ENCODE data around the gene PARP2.

Gene PARP2

DNA sequence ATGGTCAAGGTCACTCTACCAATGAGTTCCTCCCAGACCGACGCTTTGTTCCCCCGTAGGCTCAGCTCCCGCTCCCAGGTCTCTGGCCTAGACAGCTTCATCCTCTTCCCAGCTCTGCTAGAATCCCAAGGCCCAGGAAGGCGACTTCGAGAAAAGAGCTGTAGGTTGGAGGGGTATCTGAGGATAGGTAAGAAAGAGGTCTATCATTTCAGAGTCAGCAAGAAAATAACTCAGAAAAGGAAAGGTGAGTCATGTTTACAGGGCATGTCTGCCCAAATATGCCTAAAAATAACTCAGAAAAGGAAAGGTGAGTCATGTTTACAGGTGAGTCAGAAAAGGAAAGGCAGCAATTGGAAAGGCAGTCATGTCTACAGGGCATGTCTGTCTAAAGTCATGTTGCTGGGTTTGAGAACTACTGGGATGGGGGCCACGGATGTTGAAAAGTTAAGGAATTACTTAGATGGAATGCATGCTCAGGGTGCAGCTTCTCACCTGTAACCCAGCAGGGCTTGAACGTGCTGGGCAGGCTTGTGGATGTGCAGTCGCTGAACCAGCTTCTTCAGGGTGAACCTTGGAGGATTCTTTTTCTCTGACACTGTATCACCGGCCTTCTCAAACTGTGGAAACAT is 57.6 kb downstream of the PARP2 start:
- DNase-seq, result no peak

DNA sequence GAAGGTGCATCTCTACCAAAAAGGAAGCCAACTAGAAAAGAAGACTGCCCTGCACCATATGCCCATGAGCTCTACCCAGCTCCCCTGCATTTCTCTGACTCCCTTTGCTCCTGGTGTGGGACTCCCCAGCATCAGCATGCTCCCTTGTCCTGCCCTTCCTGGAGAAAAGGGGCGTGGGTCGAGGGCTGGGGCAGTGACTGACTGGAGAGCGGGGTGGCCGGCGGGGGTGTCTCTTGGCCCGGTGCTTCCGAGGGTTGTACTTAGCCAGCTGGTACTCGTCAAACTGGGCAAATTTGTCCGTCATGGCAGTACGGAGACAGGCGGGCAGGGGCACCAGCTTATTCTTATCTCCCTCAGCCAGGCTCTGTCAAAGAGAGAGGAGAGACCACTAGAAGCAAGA is 60.1 kb downstream of the PARP2 start:
- DNase-seq, result no peak
